ENCODE results near the gene DCAF4.

DCAF4 gene

DNA sequence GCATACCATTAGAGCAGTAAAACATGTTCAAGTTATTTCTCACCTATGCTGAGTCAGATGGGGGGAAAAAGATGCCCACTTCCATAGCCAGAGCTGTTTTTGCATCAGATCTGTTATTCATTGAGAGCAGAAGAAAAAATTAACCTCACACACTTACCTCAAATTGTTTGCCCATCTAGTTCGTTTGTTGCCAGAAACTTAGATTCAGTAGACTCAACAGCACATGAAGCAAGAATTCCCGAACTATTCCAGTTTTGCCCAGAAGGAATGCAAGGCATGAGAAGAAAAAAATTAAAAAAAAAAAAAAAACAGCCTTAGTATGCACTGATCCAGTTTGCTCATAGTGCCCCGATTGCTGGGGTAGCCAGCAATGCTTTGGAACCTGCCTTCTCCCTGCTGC, 19.9 kb upstream of the DCAF4 start:
- Histone ChIP-seq H3K9ac (ENCODE audit: low read length in 5 of 5) (no peak overlapping the region), H3K4me1 (ENCODE audit: control insufficient read depth in 5 of 5, insufficient read depth in 5 of 5, low read length in 5 of 5) (peaks cover 0 to 31% (median 16%) of the 10 kb centered on the region in 5 donors), H3K4me3 (ENCODE audit: low read depth in 1 of 5, low read length in 5 of 5) (no peak overlapping the region), H3K9me3 (ENCODE audit: control insufficient read depth in 5 of 5, low read length in 5 of 5) (no peaks in the 10 kb centered on the region), H3K36me3 (ENCODE audit: control insufficient read depth in 5 of 5, insufficient read depth in 5 of 5, low read length in 5 of 5) (no peaks in the 10 kb centered on the region), H3K27ac (ENCODE audit: low read depth, low read length) (no peak overlapping the region), H3K27me3 (ENCODE audit: control insufficient read depth in 5 of 5, insufficient read depth in 4 of 5, low read length in 5 of 5) (no peaks in the 10 kb centered on the region)

DNA sequence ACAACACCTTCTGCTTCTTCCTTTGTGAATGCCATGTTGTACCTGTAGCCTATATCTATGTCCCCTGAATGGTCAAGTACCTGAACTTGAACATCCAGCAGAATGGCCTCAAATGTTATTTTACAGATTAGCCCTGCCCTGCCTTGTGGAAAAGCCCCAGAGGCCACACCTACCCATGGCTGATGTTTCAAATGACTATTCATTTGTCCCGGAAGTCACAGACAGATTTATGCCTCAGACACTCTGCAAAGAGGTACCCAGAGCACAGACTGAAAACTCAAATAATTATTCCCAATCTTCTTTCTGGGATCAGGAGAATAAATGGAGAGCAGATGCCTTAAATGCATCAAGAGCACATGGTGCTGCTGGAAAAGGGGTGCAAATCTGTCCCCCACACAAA, 19.4 kb upstream of the DCAF4 start:
- Histone ChIP-seq H3K4me1 (ENCODE audit: control insufficient read depth in 5 of 5, insufficient read depth in 5 of 5, low read length in 5 of 5) (peaks cover 0 to 31% (median 16%) of the 10 kb centered on the region in 5 donors), H3K9ac (ENCODE audit: low read length in 5 of 5) (no peak overlapping the region), H3K27ac (ENCODE audit: low read depth, low read length) (no peak overlapping the region), H3K27me3 (ENCODE audit: control insufficient read depth in 5 of 5, insufficient read depth in 4 of 5, low read length in 5 of 5) (no peaks in the 10 kb centered on the region), H3K36me3 (ENCODE audit: control insufficient read depth in 5 of 5, insufficient read depth in 5 of 5, low read length in 5 of 5) (no peaks in the 10 kb centered on the region), H3K4me3 (ENCODE audit: low read depth in 1 of 5, low read length in 5 of 5) (no peak overlapping the region), H3K9me3 (ENCODE audit: control insufficient read depth in 5 of 5, low read length in 5 of 5) (no peaks in the 10 kb centered on the region)

DNA sequence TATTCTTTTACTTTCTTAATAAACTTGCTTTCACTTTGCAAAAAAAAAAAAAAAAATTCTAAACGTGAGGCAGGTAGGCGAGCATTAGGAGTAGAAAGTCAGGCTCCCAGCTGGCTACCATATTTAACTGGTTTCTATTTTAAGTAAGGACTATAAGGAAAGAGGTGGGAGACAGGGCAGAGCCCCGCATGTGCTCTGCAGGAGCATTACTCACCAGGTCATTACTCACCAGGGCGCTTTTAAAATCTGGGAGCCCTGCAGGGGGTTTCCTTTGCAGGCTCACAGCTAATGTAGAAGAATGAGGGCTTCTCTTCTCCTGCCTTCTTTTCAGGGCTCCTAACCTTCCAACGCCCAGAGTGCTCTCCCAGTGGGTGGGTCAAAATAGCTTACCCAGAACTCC, 18.4 kb upstream of the DCAF4 start:
- H3K4me1 ChIP-seq (ENCODE audit: control insufficient read depth in 5 of 5, insufficient read depth in 5 of 5, low read length in 5 of 5) = peaks cover 0 to 31% (median 16%) of the 10 kb centered on the region in 5 donors
- no peaks in the 10 kb centered on the region for H3K36me3 ChIP-seq (ENCODE audit: control insufficient read depth in 5 of 5, insufficient read depth in 5 of 5, low read length in 5 of 5)
- H3K9ac ChIP-seq (ENCODE audit: low read length in 5 of 5) = no peak overlapping the region
- H3K27ac ChIP-seq (ENCODE audit: low read depth, low read length) = no peak overlapping the region
- H3K27me3 ChIP-seq (ENCODE audit: control insufficient read depth in 5 of 5, insufficient read depth in 4 of 5, low read length in 5 of 5) = no peaks in the 10 kb centered on the region
- H3K9me3 ChIP-seq (ENCODE audit: control insufficient read depth in 5 of 5, low read length in 5 of 5) = no peaks in the 10 kb centered on the region
- H3K4me3 ChIP-seq (ENCODE audit: low read depth in 1 of 5, low read length in 5 of 5) = no peak overlapping the region

GRCh38 chr14:72909163-72909562, 17.1 kb upstream of the DCAF4 start:
- Histone ChIP-seq H3K9ac (ENCODE audit: low read length in 5 of 5) (no peak overlapping the region), H3K36me3 (ENCODE audit: control insufficient read depth in 5 of 5, insufficient read depth in 5 of 5, low read length in 5 of 5) (no peaks in the 10 kb centered on the region), H3K27ac (ENCODE audit: low read depth, low read length) (no peak overlapping the region), H3K4me1 (ENCODE audit: control insufficient read depth in 5 of 5, insufficient read depth in 5 of 5, low read length in 5 of 5) (peaks cover 0 to 31% (median 16%) of the 10 kb centered on the region in 5 donors), H3K9me3 (ENCODE audit: control insufficient read depth in 5 of 5, low read length in 5 of 5) (no peaks in the 10 kb centered on the region), H3K4me3 (ENCODE audit: low read depth in 1 of 5, low read length in 5 of 5) (no peak overlapping the region), H3K27me3 (ENCODE audit: control insufficient read depth in 5 of 5, insufficient read depth in 4 of 5, low read length in 5 of 5) (no peaks in the 10 kb centered on the region)

DNA sequence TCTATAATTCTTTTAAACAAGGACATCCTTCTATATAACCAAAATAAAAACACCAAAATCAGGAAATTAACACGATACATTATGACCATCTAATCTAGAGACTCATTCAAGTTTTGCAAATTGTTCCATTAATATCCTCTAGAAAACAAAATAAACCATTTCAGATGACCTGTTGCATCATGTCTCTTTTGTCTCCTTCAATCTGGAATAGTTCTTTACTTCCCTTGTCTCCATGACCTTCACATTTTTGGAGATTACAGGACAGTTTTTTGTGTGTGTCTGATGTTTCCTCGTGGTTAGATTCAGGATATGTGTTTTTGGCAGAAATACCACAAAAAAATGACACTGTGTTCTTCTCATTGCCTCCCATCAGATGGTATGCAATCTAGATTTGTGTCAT, 12.5 kb upstream of the DCAF4 start:
- H3K9me3 ChIP-seq (ENCODE audit: control insufficient read depth in 5 of 5, low read length in 5 of 5) = no peaks in the 10 kb centered on the region
- peaks cover 0 to 7% (median 2%) of the 10 kb centered on the region in 5 donors for H3K4me1 ChIP-seq (ENCODE audit: control insufficient read depth in 5 of 5, insufficient read depth in 5 of 5, low read length in 5 of 5)
- H3K27ac ChIP-seq (ENCODE audit: low read depth, low read length) = no peak overlapping the region
- no peak overlapping the region for H3K9ac ChIP-seq (ENCODE audit: low read length in 5 of 5)
- no peaks in the 10 kb centered on the region for H3K36me3 ChIP-seq (ENCODE audit: control insufficient read depth in 5 of 5, insufficient read depth in 5 of 5, low read length in 5 of 5)
- H3K27me3 ChIP-seq (ENCODE audit: control insufficient read depth in 5 of 5, insufficient read depth in 4 of 5, low read length in 5 of 5) = peaks cover 0 to 9% (median 4%) of the 10 kb centered on the region in 5 donors
- H3K4me3 ChIP-seq (ENCODE audit: low read depth in 1 of 5, low read length in 5 of 5) = no peak overlapping the region

- H3K4me1 ChIP-seq (ENCODE audit: control insufficient read depth in 5 of 5, insufficient read depth in 5 of 5, low read length in 5 of 5) = no peaks in the 10 kb centered on the region
- no peak overlapping the region for H3K4me3 ChIP-seq (ENCODE audit: low read depth in 1 of 5, low read length in 5 of 5)
- no peak overlapping the region for H3K27ac ChIP-seq (ENCODE audit: low read depth, low read length)
- H3K36me3 ChIP-seq (ENCODE audit: control insufficient read depth in 5 of 5, insufficient read depth in 5 of 5, low read length in 5 of 5) = no peaks in the 10 kb centered on the region
- no peaks in the 10 kb centered on the region for H3K9me3 ChIP-seq (ENCODE audit: control insufficient read depth in 5 of 5, low read length in 5 of 5)
- peaks cover 2 to 13% (median 4%) of the 10 kb centered on the region in 5 donors for H3K27me3 ChIP-seq (ENCODE audit: control insufficient read depth in 5 of 5, insufficient read depth in 4 of 5, low read length in 5 of 5)
- no peak overlapping the region for H3K9ac ChIP-seq (ENCODE audit: low read length in 5 of 5)
These were observed 10.1 kb upstream of the DCAF4 start for GRCh38 chr14:72916174-72916573.

- Histone ChIP-seq H3K27ac (ENCODE audit: low read depth, low read length) (no peak overlapping the region), H3K36me3 (ENCODE audit: control insufficient read depth in 5 of 5, insufficient read depth in 5 of 5, low read length in 5 of 5) (no peaks in the 10 kb centered on the region), H3K9ac (ENCODE audit: low read length in 5 of 5) (no peak overlapping the region), H3K9me3 (ENCODE audit: control insufficient read depth in 5 of 5, low read length in 5 of 5) (no peaks in the 10 kb centered on the region), H3K27me3 (ENCODE audit: control insufficient read depth in 5 of 5, insufficient read depth in 4 of 5, low read length in 5 of 5) (peaks cover 2 to 15% (median 4%) of the 10 kb centered on the region in 5 donors), H3K4me1 (ENCODE audit: control insufficient read depth in 5 of 5, insufficient read depth in 5 of 5, low read length in 5 of 5) (no peaks in the 10 kb centered on the region), H3K4me3 (ENCODE audit: low read depth in 1 of 5, low read length in 5 of 5) (no peak overlapping the region)
These were observed 9.0 kb upstream of the DCAF4 start for GRCh38 chr14:72917094-72917802.

- H3K4me3 ChIP-seq (ENCODE audit: low read depth in 1 of 5, low read length in 5 of 5) = no peak overlapping the region
- no peak overlapping the region for H3K27ac ChIP-seq (ENCODE audit: low read depth, low read length)
- peaks cover 2 to 15% (median 4%) of the 10 kb centered on the region in 5 donors for H3K27me3 ChIP-seq (ENCODE audit: control insufficient read depth in 5 of 5, insufficient read depth in 4 of 5, low read length in 5 of 5)
- no peaks in the 10 kb centered on the region for H3K9me3 ChIP-seq (ENCODE audit: control insufficient read depth in 5 of 5, low read length in 5 of 5)
- no peak overlapping the region for H3K9ac ChIP-seq (ENCODE audit: low read length in 5 of 5)
- H3K36me3 ChIP-seq (ENCODE audit: control insufficient read depth in 5 of 5, insufficient read depth in 5 of 5, low read length in 5 of 5) = no peaks in the 10 kb centered on the region
- H3K4me1 ChIP-seq (ENCODE audit: control insufficient read depth in 5 of 5, insufficient read depth in 5 of 5, low read length in 5 of 5) = no peaks in the 10 kb centered on the region
These were observed 6.3 kb upstream of the DCAF4 start for GRCh38 chr14:72920008-72920407.

DNA sequence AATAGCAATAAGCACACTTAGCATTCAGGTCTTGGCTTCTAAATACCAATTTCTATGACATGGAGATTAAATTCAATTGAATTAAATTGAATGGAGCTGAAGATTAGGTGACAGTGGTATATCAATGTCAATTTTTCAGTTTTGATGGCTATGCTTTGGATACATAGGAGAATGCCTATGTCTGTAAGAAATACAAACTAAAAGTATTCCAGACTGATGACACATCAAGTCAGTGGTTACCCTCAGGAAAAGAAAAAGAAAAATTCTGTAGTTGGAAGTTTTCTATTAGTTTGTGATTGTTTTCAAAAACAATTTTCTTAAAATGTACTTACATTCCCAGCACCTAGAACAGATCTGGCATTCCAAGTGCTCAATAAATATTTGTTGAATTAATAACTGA, 4.9 kb upstream of the DCAF4 start:
- Histone ChIP-seq H3K9me3 (ENCODE audit: control insufficient read depth in 5 of 5, low read length in 5 of 5) (no peaks in the 10 kb centered on the region), H3K27me3 (ENCODE audit: control insufficient read depth in 5 of 5, insufficient read depth in 4 of 5, low read length in 5 of 5) (peaks cover 2 to 15% (median 4%) of the 10 kb centered on the region in 5 donors), H3K9ac (ENCODE audit: low read length in 5 of 5) (no peak overlapping the region), H3K36me3 (ENCODE audit: control insufficient read depth in 5 of 5, insufficient read depth in 5 of 5, low read length in 5 of 5) (no peaks in the 10 kb centered on the region), H3K27ac (ENCODE audit: low read depth, low read length) (no peak overlapping the region), H3K4me3 (ENCODE audit: low read depth in 1 of 5, low read length in 5 of 5) (no peak overlapping the region), H3K4me1 (ENCODE audit: control insufficient read depth in 5 of 5, insufficient read depth in 5 of 5, low read length in 5 of 5) (peaks cover 1 to 9% (median 5%) of the 10 kb centered on the region in 5 donors)

DNA sequence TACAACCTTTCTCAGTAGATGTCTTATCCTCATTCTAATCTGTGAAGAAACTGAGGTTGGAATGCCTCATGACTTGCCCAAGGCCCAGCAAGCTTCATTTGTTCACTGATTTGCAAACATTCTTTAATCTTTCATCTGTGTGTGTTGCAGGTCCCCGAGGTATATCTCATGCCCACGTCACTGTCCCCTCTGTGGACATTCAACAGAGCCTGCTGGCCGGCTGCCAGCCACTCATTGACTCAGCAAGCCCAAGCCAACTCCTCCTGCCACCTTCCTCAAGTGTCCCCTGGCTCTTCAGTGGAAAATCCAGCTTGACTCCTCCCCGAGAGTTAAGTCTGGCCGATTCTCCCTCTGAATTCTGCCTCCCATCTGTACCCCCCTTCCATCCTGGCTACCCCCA, 1.9 kb upstream of the DCAF4 start:
- Histone ChIP-seq H3K4me1 (ENCODE audit: control insufficient read depth in 5 of 5, insufficient read depth in 5 of 5, low read length in 5 of 5) (peaks cover 1 to 21% (median 14%) of the 10 kb centered on the region in 5 donors), H3K27ac (ENCODE audit: low read depth, low read length) (no peak overlapping the region), H3K36me3 (ENCODE audit: control insufficient read depth in 5 of 5, insufficient read depth in 5 of 5, low read length in 5 of 5) (no peaks in the 10 kb centered on the region), H3K4me3 (ENCODE audit: low read depth in 1 of 5, low read length in 5 of 5) (no peak overlapping the region), H3K9me3 (ENCODE audit: control insufficient read depth in 5 of 5, low read length in 5 of 5) (no peaks in the 10 kb centered on the region), H3K27me3 (ENCODE audit: control insufficient read depth in 5 of 5, insufficient read depth in 4 of 5, low read length in 5 of 5) (peaks cover 0 to 6% (median 2%) of the 10 kb centered on the region in 5 donors), H3K9ac (ENCODE audit: low read length in 5 of 5) (no peak overlapping the region)
